ENCODE results near the gene MEDAG.

Gene MEDAG
- 0 to 0.08 (median 0) reads per million in 4 donors for total RNA-seq

GRCh38 chr13:30905932-30906383 lies at the start of gene MEDAG:
MEDAG (plus strand) TSS chr13:30906271; CDS start chr13:30906516, 245 bp downstream.
- peak in 1 of 5 donors; percentile 16 for DNase-seq

GRCh38 chr13:30857018-30857417 lies 49.1 kb upstream of the MEDAG start:
- DNase-seq = no peak

- no peak for DNase-seq
Observed at GRCh38 chr13:30857636-30858035, 48.4 kb upstream of the MEDAG start.

- DNase-seq = no peak
Observed at GRCh38 chr13:30859326-30859725, 46.7 kb upstream of the MEDAG start.

GRCh38 chr13:30861163-30861562 lies 44.9 kb upstream of the MEDAG start:
- no peak for DNase-seq

GRCh38 chr13:30861836-30862467 lies 44.1 kb upstream of the MEDAG start:
- no peak for DNase-seq

GRCh38 chr13:30862707-30863106 lies 43.4 kb upstream of the MEDAG start:
- no peak for DNase-seq

GRCh38 chr13:30863231-30863630 lies 42.8 kb upstream of the MEDAG start:
- DNase-seq = no peak

GRCh38 chr13:30863796-30864195 lies 42.3 kb upstream of the MEDAG start:
- DNase-seq = no peak

GRCh38 chr13:30864433-30865122 lies 41.5 kb upstream of the MEDAG start:
- no peak for DNase-seq

GRCh38 chr13:30865123-30866049 lies 40.7 kb upstream of the MEDAG start:
- peak in 4 of 5 donors; percentile 17 to 64 (median 20) for DNase-seq

- DNase-seq = no peak
Observed at GRCh38 chr13:30866677-30867076, 39.4 kb upstream of the MEDAG start.

- no peak for DNase-seq
Observed at GRCh38 chr13:30867089-30867669, 38.9 kb upstream of the MEDAG start.

GRCh38 chr13:30868799-30869470 lies 37.1 kb upstream of the MEDAG start:
- DNase-seq = no peak

GRCh38 chr13:30869491-30869890 lies 36.6 kb upstream of the MEDAG start:
- no peak for DNase-seq

GRCh38 chr13:30870049-30870884 lies 35.8 kb upstream of the MEDAG start:
- peak in 1 of 5 donors; percentile 21 for DNase-seq

GRCh38 chr13:30870916-30871587 lies 35.0 kb upstream of the MEDAG start:
- DNase-seq = no peak

- no peak for DNase-seq
Observed at GRCh38 chr13:30871588-30872275, 34.3 kb upstream of the MEDAG start.

GRCh38 chr13:30872276-30872594 lies 33.8 kb upstream of the MEDAG start:
- no peak for DNase-seq
